ENCODE measurements around the gene TSSK1B.
"Not testable (repeated sequence)": the region's sequence is repeated elsewhere in the genome, so short reads cannot be mapped to it uniquely, and the experiment has no call there.

TSSK1B gene

DNA sequence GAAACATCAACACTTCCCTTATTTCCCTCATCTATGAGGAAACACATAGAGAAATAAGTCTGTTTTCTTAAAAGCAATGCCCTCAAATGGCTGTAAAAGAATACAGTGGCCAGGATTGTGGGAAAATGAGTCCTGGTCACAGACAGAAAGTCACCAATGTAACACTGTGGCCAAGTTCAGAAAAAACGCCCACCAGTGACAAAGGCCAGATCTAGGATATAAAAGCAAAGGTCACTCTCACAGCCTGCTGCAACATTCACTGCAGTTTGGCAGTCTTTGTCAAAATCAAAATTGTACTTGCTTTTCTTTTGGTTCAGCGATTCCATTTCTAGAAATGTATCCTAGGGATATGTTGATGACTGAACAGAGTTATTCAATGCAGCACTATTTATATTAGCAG lies 30.5 kb downstream of the TSSK1B start (continued):
- no peak for TF ChIP-seq ZNF555 (tag by site-specific recombination; conservative IDR thresholded peaks at IDR 0.05)
- TF ChIP-seq WT1 (tag by site-specific recombination; IDR thresholded peaks at IDR 0.05): no peak
- TF ChIP-seq, protein P1, sequence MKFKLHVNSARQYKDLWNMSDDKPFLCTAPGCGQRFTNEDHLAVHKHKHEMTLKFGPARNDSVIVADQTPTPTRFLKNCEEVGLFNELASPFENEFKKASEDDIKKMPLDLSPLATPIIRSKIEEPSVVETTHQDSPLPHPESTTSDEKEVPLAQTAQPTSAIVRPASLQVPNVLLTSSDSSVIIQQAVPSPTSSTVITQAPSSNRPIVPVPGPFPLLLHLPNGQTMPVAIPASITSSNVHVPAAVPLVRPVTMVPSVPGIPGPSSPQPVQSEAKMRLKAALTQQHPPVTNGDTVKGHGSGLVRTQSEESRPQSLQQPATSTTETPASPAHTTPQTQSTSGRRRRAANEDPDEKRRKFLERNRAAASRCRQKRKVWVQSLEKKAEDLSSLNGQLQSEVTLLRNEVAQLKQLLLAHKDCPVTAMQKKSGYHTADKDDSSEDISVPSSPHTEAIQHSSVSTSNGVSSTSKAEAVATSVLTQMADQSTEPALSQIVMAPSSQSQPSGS (tag by site-specific recombination; IDR thresholded peaks at IDR 0.05; ENCODE audit: low read depth): no peak
- no peak for TF ChIP-seq GLIS2 (tag by site-specific recombination; IDR thresholded peaks at IDR 0.05)

DNA sequence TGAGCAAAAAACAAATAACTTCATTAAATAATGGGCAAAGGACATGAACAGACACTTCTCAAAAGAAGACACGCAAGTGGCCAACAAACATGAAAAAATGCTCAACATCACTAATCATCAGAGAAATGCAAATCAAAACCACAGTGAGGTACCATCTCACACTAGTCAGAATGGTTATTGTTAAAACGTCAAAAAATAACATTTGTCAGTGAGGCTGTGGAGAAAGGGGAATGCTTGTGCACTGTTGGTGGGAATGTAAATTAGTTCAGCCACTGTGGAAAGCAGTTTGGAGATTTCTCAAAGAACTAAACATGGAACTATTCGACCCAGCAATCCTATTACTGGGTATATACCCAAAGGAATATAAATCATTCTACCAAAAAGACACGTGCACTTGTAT lies 36.8 kb downstream of the TSSK1B start:
- CTCF ChIA-PET: interaction anchor here (1.3 kb wide), 1 partner anchor 19 kb away, joined by 4 read pairs; no protein-coding TSS in a partner anchor
- POLR2A ChIA-PET; H3K4me3 ChIP-seq (ENCODE audit: low read depth, low read length): not testable (repeated sequence)

DNA sequence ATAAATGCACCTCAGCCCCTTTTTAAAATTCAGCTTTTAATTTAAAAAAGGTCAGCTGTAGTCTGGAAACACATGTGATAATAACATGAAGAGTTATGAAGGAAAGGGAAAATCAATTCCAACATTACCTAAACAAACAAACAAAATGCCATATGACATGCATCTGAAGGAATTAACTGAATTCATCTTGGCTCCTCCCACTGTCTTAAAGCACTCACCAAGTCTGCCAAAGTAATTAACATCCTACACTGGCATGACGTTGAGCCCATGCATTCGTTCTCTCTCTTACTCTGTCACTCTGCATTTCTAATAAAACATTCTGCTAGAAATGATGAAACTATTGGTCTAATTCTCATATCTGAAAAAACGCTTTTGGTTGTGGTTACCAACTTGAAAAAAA lies 37.7 kb downstream of the TSSK1B start:
- POLR2A ChIA-PET: no interaction called here
- TF ChIP-seq ZNF530 (tag by site-specific recombination; IDR thresholded peaks at IDR 0.05; ENCODE audit: low read depth) (no peak), ZNF2 (tag by site-specific recombination; IDR thresholded peaks at IDR 0.05) (no peak), ZNF16 (tag by site-specific recombination; IDR thresholded peaks at IDR 0.05; ENCODE audit: low read depth) (no peak)
- TF ChIP-seq, protein P1 (tag by site-specific recombination; IDR thresholded peaks at IDR 0.05; ENCODE audit: low read depth): no peak
- TF ChIP-seq, protein P2, sequence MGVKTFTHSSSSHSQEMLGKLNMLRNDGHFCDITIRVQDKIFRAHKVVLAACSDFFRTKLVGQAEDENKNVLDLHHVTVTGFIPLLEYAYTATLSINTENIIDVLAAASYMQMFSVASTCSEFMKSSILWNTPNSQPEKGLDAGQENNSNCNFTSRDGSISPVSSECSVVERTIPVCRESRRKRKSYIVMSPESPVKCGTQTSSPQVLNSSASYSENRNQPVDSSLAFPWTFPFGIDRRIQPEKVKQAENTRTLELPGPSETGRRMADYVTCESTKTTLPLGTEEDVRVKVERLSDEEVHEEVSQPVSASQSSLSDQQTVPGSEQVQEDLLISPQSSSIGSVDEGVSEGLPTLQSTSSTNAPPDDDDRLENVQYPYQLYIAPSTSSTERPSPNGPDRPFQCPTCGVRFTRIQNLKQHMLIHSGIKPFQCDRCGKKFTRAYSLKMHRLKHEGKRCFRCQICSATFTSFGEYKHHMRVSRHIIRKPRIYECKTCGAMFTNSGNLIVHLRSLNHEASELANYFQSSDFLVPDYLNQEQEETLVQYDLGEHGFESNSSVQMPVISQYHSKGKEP (tag by site-specific recombination; IDR thresholded peaks at IDR 0.05): no peak
- Histone ChIP-seq H3K27ac (ENCODE audit: extremely low read depth, low read depth, low read length) (no peak overlapping the region), H3K9me3 (ENCODE audit: control insufficient read depth, insufficient read depth, low read depth, low read length) (no peaks in the 10 kb centered on the region), H3K36me3 (ENCODE audit: control insufficient read depth in 2 of 2, insufficient read depth in 1 of 2, low read length in 2 of 2) (no peaks in the 10 kb centered on the region), H3K4me3 (ENCODE audit: low read depth, low read length) (no peak overlapping the region), H3K4me1 (ENCODE audit: control insufficient read depth, insufficient read depth, low read length) (no peaks in the 10 kb centered on the region)
- CTCF ChIA-PET: interaction anchor here (0.7 to 1.5 kb wide), 4 partner anchors 17 to 113 kb away, joined by 4 to 8 read pairs (median 5); no protein-coding TSS in a partner anchor

More for the DNA sequence above, 36.8 kb downstream of the TSSK1B start:
- not testable (repeated sequence) for H3K27ac ChIP-seq (ENCODE audit: extremely low read depth, low read depth, low read length); H3K4me1 ChIP-seq (ENCODE audit: control insufficient read depth, insufficient read depth, low read length); H3K9me3 ChIP-seq (ENCODE audit: control insufficient read depth, insufficient read depth, low read depth, low read length); H3K36me3 ChIP-seq (ENCODE audit: control insufficient read depth in 2 of 2, insufficient read depth in 1 of 2, low read length in 2 of 2)

DNA sequence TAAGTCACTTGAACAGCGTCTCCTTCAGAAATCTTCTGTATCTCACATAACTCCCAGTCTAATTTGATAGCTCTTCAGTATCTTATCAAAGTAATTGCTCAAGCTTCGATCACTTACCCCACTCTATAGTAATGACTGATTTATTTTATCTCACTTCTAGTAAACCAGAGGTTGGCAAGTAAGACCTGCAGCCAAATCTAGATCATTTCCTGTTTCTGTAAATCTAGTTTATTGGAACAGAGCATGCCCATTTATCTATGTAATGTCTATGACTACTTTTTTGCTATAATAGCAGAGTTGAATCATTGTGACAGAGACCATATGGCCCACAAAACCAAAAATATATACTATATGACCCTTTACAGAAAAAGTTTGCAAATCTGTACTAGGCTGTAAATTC lies 40.1 kb downstream of the TSSK1B start:
- Histone ChIP-seq H3K4me1 (ENCODE audit: control insufficient read depth, insufficient read depth, low read length) (no peaks in the 10 kb centered on the region), H3K4me3 (ENCODE audit: low read depth, low read length) (no peak overlapping the region), H3K27ac (ENCODE audit: extremely low read depth, low read depth, low read length) (no peak overlapping the region), H3K36me3 (ENCODE audit: control insufficient read depth in 2 of 2, insufficient read depth in 1 of 2, low read length in 2 of 2) (no peaks in the 10 kb centered on the region), H3K9me3 (ENCODE audit: control insufficient read depth, insufficient read depth, low read depth, low read length) (no peaks in the 10 kb centered on the region)
- POLR2A ChIA-PET: no interaction called here
- TF ChIP-seq, protein P3, sequence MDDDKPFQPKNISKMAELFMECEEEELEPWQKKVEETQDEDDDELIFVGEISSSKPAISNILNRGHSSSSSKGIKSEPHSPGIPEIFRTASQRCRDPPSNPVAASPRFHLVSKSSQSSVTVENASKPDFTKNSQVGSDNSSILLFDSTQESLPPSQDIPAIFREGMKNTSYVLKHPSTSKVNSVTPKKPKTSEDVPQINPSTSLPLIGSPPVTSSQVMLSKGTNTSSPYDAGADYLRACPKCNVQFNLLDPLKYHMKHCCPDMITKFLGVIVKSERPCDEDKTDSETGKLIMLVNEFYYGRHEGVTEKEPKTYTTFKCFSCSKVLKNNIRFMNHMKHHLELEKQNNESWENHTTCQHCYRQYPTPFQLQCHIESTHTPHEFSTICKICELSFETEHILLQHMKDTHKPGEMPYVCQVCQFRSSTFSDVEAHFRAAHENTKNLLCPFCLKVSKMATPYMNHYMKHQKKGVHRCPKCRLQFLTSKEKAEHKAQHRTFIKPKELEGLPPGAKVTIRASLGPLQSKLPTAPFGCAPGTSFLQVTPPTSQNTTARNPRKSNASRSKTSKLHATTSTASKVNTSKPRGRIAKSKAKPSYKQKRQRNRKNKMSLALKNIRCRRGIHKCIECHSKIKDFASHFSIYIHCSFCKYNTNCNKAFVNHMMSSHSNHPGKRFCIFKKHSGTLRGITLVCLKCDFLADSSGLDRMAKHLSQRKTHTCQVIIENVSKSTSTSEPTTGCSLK (tag by site-specific recombination; IDR thresholded peaks at IDR 0.05): no peak
- no peak for TF ChIP-seq KLF16 (tag by site-specific recombination; IDR thresholded peaks at IDR 0.05)
- CTCF ChIA-PET: interaction anchor here (1.5 kb wide), 1 partner anchor 15 kb away, joined by 7 read pairs; no protein-coding TSS in a partner anchor

All from HEK293 (cell line).